HG02970 (cell line): ENCODE data around the gene PGLYRP2.

Source experiments
- ATAC-seq: cut with Tn5 transposase; IDR thresholded peaks from one replicate; pipeline ENCODE4 v1.9.1; 2021; ENCODE audit warnings: mild to moderate bottlenecking, moderate library complexity, moderate number of reproducible peaks; ENCODE audit not compliant: unreplicated experiment, low FRiP score

PGLYRP2 gene

DNA sequence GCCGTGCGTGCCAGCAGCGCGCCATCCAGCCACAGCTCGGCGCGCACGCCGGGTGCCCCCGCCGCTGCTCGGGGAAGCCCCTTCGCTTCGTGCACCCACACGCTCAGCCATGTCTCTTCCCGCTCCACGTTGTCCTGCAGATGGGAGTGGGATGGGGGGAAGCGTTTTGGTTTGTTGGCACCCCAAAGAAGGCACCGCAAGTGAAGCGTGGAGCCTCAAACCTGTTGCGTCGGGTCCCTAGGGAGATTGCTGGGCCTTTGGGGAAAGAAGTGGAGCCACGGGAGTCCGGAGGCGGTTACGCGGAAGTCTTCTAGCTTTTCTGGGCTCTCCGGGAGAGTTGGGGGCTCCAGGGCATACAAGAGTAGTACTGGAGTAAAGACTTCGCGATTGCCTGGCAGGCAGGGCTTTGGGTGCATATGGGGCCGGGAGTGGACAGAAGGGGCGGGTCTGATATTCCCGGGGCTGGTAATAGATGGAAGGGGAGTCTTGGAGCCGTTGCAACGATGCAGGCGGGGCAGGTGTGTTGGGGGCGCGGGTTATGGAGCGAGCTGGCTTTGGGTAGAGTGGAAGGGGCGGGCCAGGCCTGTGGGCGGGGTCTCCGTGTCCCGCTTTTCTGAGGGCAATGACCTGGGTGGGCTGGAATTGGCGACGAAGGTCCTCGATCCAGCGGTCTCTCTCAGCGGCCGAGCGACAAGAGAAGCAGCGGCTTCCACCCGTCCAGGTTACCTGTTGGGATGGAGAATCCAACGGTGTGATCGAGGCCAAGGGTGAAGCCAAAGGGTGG, 21.4 kb downstream of the PGLYRP2 start:
- no peak for ATAC-seq

DNA sequence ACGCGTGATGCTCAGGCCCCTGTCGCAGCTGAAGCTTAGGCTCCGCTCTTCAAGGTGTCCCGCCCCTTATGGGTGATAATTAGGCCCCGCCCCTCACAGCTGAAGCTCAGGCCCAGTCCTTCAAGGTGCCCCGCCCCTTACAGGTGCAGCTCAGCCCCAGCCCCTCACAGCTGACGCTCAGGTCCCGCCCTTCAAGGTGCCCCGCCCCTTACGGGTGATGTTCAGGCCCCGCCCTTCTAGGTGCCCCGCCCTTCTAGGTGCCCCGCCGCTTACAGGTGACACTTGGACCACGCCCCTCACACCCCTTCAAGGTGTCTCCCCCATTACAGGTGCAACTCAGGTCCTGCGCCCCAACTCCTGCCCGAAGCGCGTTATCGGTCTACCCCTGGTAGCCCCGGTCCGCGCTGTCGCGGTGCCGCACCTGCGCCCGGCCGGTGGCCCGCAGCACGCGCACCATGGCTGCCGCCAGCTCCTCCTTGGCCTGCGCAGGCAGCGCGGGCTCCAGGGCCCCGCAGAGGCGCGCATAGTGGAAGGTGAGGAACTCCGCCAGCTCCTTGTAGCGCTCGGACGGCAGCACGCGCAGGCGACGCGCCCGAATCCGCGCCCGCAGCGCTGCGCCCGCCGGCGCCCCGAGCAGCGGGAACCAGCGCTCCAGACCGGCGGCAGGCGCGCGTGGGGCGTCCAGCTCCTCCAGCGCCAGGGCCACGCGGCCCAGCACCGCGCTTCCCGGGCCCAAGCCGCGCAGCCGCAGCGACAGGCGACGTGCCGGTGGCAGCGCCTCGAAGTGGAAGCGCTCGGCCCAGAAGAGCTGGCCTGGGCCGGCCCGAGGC, 22.2 kb downstream of the PGLYRP2 start:
- no peak for ATAC-seq

DNA sequence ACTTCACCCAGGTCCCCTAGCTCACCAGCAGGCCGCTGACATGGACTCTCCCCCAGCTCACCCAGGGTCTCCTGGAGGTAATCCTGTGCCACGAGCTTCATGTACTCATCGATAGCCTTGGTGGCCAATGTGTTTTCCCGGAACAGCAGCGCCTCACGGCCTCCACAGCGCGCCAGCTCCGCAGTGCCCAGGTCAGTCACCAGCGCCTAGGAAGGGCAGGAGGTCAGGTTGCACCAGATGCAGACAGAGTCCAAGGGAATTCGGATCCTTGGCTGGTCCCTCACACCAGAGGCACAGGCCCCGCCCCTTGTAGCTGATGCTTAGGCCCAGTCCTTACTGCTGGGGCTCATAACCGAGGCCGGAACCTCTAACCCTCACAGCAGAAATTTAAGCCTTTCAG, 22.9 kb downstream of the PGLYRP2 start:
- ATAC-seq: no peak

DNA sequence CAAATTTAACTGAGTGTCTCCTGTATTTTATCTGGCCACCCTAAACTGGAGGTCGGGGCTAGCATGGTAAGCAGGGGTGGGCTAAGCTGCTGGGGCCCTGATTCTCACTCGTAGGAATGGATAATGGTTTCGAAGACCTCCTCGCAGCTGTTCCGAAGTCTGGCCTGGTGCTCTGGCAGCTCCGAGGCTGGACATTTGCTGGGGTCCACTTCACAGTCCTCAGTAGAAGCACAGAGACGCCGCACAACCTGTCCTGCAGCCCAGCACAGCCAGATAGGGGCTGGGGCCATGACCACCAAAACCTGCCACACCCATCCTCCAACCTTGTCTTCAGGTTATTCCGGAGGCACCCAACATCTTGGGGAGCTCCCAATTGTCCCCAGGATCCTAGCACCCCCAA, 23.3 kb downstream of the PGLYRP2 start:
- no peak for ATAC-seq

DNA sequence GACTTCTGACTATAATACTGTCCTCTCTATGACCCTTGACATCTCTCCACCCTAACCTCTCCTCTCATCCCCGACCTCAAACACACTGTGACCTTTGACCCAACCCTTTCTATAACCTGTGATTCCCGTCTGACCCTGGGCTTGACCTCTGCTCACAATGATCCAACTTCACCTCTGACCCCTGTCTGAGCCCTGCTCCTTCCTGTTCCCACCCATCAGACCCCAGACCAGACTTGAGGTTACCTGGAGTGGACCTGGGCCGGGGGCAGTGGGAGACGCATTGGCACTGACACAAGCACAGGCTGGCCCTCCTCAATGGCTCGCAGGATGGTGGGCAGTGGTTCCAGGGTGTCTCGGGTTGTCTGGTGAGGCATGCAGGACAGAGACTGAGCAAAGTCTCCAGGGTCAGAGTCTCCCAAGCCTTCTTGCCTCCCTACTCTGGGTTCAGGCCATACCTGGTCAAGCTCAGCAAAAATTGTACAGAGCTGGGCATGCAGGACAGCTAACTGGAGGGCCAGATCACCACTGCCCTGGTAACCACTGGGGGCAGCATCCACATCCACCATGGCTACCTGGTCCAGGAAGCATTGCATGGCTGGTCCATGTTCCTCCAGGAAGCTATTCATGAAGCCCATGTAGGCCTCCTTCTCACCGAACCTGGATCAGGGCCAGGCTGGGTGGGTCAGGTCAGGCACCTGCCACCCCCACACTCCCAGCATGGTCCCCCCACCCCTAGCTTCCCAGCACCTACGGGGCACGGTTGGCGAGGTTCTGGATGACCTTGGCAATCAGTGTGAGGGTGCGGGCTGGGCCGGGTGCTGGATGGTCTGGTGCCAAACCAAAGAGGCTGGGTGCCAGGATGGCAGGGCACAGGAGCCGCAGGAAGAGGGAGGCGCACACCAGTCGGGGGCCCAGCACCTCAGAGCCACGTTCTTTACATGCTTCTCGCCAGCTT, 25.1 kb downstream of the PGLYRP2 start:
- ATAC-seq: no peak

DNA sequence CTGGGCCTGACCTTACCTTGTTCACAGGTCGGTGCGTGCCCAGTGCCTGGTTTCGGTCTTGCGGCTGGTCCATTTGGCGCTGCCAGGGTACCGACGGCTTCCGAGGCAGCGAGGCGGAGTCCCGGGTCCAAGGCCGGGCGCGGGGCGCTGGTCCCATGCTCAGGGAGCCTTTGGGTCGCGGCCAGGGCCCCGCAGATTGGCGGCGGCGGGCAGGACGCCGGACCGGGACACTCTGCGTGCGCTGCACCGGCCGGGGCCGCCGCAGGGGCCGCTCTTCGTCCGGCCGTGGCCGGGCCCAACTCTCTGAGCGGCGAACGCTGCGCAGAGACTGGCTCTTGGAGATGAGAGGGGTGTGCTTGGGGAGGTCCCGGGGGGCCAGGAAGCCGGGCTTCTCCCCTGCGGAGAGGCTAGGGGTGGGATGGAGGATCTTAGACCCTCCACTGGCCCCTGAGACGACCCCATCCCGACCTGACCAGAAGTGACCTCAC, 26.2 kb downstream of the PGLYRP2 start:
- no peak for ATAC-seq

DNA sequence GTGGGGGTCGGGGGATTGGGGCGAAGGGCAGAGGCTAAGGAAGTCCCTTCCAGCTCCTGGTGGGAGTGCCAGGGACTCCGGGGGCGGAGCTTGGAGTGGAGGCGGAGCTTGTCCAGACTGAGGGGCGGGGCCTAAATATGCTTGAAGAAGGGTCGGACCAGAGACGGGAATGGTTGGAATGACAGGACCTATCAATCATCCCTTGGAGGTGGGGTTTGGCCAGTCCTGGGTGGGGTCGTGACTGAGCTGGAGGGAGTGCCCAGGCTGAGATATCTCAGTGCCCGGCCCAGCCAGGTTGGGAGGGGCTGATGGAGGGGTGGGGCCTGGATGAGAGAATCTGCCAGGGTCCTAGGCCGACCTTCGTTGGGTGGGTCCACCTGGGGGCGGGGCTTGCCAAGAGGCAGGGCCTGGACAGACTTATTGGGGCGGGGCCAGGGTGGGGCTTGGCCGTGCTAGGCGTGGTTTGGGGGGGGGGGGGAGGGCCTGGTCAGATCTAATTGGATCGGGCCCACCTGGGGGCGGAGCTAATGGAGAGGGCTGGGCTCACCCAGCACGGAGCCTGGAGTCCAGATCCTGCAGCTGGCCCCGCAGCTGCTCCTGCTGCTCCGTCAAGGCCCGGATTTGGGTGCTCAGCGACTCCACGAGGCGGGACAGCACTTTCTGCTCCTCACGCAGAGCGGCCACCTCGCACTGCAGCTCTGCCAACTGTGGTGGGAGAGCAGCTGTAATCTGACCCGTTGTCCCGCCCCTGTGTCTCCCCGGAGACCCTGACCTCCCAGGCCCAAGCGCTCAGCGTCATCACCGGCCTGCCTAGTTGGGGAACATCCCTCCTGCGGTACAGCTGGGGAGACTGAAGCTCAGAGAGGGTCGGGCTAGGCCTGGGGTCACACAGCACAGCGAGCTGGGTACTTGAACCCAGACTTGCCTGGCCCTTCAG, 26.9 kb downstream of the PGLYRP2 start:
- ATAC-seq: no peak

DNA sequence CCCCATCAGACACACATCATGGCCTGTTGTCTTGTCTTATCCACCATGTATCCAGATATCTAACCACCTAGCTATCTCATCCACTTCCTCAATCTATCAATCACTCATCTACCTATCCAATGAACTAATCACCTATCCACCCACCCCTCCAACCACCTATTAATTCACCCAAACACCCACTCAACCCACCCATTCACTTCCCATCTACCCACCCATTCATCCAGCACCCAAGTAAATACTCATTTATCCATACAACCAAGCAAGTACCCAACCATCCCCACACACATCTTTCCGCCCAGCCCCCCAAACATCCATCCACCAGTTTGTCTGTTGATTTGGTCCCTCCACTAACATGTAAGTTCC, 28.8 kb downstream of the PGLYRP2 start:
- no peak for ATAC-seq

DNA sequence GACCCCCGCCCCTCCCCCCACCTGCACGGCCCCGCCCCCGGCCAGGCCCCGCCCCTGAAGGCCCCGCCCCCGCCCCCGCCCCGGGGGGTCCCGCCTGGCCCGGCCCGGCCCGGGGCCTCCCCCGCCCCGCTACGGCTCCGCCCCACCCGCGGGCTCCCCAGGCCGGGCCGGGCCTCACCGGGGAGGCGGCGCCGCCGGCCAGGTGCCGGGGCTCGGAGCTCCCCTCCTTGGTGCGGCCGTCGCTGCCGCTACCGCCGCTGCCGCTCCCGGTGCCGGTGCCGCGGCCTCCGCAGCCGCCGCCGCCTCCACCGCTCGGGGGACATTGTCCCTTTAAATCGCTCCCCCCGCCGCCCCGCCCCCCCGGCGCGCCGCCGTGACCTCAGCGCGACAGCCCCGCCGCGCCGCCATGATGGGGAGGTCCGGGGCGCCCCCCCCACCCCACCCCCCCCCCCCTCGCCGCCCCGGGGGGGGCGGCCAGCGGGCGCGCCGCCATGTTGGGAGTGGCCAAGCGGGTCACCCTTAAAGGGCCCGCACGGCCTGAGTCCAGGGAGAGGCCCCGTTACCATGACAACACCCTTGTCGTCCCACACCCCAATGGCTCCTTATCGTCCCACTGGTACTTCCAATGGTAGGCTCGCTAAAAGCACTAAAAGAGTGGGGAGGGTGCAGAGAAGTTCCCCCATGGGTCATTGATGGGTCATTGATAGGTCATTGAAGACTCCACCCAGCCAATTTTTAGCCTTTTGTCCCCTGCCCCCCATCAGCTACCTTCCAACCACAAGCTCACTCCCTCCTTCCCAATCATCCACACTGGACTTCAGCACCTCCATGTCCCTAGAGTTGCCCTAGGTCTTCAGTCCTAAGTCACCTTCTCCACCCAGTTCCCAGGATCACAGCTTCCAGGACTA, 29.4 kb downstream of the PGLYRP2 start, which contains the start of gene WIZ:
WIZ (minus strand) TSS at position 337 of the 908 bp plus-strand sequence. CDS start 1,649 bp downstream, outside the sequence.
- ATAC-seq: peak; percentile 46

DNA sequence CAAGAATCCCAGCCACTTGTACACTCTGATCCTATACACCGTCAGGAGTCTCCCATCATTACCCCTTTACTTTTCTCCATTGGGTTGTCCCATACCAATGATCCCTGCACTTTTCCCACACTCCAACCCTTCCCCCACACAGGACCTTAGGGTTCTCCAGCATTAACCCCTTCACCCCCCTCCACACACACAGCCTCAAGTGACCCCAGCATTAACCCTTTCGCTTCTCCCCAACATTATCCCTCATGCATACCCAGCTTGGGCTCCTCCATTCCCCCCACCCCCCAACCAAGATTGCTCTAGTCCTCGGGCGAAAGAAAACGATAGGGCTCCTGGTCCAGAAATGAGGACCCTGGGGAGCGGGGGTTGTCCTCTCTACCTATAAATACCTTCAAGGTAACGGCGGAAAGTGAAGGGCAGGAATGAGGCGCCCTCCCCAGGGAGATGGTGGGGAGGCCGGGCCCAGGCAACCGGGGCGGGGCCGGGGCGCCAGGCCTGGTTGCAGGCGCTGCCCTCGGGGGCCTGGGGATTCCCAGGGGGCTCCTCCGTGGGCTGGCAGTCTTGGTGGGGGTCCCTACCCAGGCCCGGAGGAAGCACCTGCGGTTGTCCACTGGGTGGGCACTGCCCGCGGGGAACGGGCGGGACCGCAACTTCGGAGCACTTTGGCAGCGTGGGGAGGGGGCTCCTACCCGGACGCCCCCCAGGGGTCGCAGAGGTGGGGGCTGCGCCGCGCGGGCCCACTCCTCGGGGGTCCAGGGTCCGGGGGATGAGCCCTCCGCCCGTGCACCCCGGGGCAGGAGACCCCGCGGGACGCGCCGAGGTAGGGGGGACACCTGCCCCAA, 30.3 kb downstream of the PGLYRP2 start:
- ATAC-seq: peak; percentile 12

DNA sequence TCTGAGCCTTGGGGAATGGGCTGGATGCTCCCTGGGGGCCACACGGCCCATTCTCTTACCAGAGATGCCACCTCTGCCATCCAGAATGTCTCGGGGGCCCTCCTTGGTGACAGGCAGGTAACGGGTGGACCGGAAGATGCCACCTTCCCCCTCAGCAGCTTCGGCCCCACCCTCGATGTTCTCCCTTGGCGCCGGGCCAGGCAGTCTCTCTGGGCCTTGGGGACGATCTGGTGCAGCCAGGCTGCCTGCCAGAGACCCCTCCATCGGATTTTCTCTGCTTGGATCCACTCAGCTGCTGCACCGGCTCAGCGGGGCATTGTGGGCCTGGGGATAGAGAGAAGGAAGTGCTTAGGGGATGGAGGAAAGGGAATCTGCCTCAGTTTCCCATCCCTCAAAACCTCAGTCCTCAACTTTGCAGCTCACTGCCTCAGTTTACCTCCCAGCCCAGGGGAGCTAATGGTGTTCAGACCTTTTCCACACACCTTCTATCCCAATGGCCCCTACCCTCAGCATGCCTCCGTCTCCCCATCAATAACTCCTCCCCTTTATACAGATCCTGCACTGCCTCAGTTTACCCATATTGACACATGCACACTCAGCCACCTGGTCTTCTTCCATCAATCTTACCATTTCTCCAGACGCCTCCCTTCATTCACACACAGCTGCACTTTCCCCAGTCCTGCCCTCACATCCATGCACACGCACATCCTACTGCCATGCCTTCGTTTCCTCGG, 31.1 kb downstream of the PGLYRP2 start:
- ATAC-seq: no peak

DNA sequence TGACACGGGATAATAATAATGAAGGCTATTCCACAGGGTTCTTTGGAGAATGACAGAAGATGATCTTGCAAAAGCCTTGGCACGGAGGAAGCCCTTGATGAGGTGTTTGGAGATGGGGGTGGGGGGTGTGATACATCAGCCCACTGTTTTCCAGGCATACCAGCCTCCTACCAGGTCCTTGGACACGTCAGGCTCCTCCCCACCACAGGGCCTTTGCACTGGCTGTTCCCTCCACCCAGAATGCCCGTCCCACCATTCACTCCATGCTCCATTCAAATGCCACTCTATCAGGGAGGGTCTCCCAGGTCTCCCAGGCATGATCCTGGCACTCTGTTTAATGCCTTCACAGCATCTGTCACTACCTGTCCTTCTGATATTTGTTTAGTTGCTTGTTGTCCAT, 32.2 kb downstream of the PGLYRP2 start:
- ATAC-seq: no peak

DNA sequence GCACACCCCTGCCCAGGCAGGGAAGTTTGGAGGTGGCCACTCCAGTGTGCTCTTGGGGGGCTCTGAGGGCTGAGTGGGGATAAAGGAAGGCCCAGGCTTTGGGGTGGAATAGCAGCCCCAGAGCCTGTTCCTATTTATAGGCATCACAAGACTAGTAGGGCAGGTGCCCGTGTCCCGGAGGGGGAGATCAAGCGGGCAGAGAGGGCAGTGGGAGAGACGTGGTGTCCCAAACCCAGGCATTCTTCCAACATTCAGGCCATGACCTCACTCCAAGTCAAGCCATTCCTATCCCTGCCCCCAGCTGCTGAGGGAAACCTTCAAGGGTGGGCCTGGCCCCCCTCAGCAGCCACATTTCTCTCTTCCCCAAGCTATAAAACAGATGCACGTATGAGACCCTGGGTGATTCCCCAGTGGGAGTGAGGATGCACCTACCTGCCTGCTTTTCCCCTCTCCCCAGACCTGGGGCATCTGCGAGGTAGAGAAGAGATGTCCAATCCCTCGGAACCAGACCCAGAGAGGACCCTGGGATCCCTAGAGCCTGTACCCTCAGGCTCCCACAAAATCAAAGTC, 33.4 kb downstream of the PGLYRP2 start:
- no peak for ATAC-seq

DNA sequence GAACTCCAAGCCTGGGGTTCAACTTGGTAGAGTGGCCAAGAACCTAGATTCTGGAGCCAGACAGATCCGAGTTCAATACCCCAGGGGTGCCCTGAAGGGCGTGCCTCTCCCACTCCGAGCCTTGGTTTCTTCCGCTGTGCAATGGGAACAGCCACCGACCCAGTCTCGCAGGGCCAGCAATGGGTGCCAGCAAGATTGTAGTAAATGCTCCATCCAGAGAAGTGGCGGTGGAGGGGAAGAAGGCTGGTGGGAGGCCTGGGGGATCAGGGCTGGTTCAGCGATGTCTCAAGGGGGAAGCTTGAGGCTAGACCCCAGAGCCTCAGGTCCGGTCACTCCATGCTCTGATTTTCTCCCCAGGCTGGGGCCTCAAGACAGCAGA, 34.1 kb downstream of the PGLYRP2 start:
- ATAC-seq: no peak

DNA sequence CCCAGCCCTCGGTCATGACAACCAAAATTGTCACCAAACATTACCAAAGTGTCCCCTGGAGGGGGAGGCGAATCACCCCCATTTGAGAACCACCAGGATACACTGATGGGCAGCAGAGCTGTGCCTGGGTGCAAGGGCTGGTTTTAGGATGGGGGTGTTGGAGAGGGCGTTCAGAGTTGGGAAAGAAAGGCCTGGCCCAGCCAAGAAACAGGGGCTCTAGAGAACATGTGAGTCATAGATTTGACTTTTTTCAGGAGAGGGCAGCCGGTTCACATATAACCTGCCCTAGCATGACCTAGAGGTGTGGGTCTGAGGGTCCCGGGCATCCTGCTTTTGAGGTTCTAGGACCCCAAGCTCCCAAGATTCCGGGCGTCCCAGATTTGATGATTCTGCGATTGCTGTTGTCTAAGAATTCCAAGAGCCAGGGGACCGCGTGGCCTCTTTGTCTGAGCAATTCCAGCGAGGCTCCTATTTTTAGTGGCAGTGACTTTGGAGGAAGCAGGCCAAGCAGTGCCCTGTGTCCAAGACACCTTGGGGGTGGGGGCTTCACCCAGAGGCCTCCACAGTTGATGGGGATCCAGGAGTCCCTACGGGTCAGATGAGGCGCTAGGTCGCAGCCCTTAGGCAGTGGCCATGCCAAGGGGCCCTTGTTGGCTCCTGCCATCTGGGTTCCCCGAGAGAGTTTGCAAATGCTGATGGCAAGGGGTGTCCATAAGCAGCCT, 34.6 kb downstream of the PGLYRP2 start:
- ATAC-seq: no peak

DNA sequence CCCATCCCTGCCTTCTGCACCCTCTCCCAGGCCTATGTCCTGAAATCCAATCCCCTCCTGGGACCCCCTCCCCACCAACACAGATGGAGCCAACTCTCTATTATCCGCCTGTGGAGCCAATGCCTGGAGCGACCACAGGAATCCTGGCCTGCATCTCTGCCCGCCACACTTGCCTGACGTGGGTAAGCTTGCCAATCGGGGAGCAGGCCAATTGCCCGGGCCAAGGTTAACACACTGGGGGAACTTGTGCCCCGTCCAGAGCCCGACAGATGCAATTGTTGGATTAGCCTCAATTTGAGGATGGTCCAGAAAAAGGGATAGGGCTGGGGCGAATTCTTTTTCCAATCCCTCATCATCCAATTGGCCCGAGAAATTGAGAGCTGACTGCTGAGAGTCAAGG, 35.5 kb downstream of the PGLYRP2 start:
- ATAC-seq: no peak
